Adrenal gland (tissue), 19 donors: ENCODE results near the gene TIGIT. TPM values are rescaled to one million over a fixed set of nuclear protein-coding genes. Genes with fewer than 3 reads are reported as not detected.

ENCODE experiments used
- DNase-seq, 7 donors: peaks; one replicate each; pipeline ENCODE4 v3.0.0-alpha.2; 2019 to 2020
- H3K27ac ChIP-seq, 5 donors: fragments of 200-600 bp; sonication (generic) in 4 of 5; 1 replicate in 3 of 5; 2 replicates in 2 of 5; pipeline versions ENCODE4 v1.5.1 to v1.8.0; 2016 to 2020; ENCODE audit warnings: mild to moderate bottlenecking in 1 of 5
- H3K27me3 ChIP-seq: fragments of 200-600 bp; 2 replicates; pipeline ENCODE4 v1.8.0; 2021
- H3K36me3 ChIP-seq, 2 donors: fragments of 200-600 bp; replicated peaks in 1 of 2; 1 replicate in 1 of 2; 2 replicates in 1 of 2; pipeline versions ENCODE4 v1.5.1 to v1.8.0; 2018 to 2022
- H3K4me1 ChIP-seq, 2 donors: fragments of 200-600 bp; replicated peaks in 1 of 2; 1 replicate in 1 of 2; 2 replicates in 1 of 2; pipeline versions ENCODE4 v1.5.1 to v1.8.0; 2018 to 2021
- H3K4me3 ChIP-seq, 4 donors: fragments of 200-600 bp; sonication (generic) in 3 of 4; one replicate each; pipeline ENCODE4 v1.5.1; 2016 to 2018
- H3K9me3 ChIP-seq, 3 donors: fragments of 200-600 bp; sonication (generic) in 1 of 3; replicated peaks in 1 of 3; 1 replicate in 2 of 3; 2 replicates in 1 of 3; pipeline versions ENCODE4 v1.5.1 to v1.8.0; 2016 to 2021
- POLR2A ChIP-seq, 2 donors: fragments of 450-650 bp; IDR thresholded peaks; one replicate each; pipeline ENCODE4 v1.6.1; 2017; ENCODE audit warnings: antibody characterized with exemption in 2 of 2, mild to moderate bottlenecking in 2 of 2, moderate library complexity in 1 of 2
- WGBS, 4 donors: extraction: QIAGEN DNeasy Blood & Tissue Kit in 2 of 4; methylation state at CpG; one replicate each; pipeline versions ENCODE4 v1.1.5 to v1.1.7; 2013 to 2017; 5-methylcytosine and 5-hydroxymethylcytosine counted together
- intact Hi-C, 2 donors: fragments of 100-400 bp; cut with DNase I; formaldehyde crosslinking; loops; one replicate each; pipeline versions ENCODE4 v1.14.1 to v1.15.0; 2022 to 2023
- long read RNA-seq, 10 donors: library from polyadenylated mRNA in 3 of 10; unstranded in 2 of 10; stranded (forward) in 1 of 10; transcript quantifications; one replicate each; pipeline ENCODE4 v2.0.0 and lab custom pipeline, GENCODE V29; 2021 to 2026
- polyA plus RNA-seq, 3 donors: library from polyadenylated mRNA; stranded (reverse); fragments of 200-250 nt in 2 of 3; fragments of 350-450 nt in 1 of 3; fragmentation: Illumina TruSeq in 1 of 3; extraction: RNeasy Lipid Tissue Mini Kit (QIAGEN cat#74804) in 1 of 3; gene quantifications; one replicate each; pipeline ENCODE4 v1.2.3, GENCODE V29; 2013 to 2014
- total RNA-seq, 9 donors: library from RNA; depleted of rRNA in 4 of 9; stranded (reverse); fragments of >200 nt in 4 of 9; fragments of 120-200 nt in 1 of 9; fragmentation: NEBNext Ultra II Directional in 1 of 9; extraction: Animal tissue kit (Norgen Biotek cat#: 25700) in 1 of 9; gene quantifications; one replicate each; pipeline versions ENCODE4 v1.1.0 to v1.2.4, GENCODE V29; 2013 to 2023
- TF ChIP-seq, protein P1 (sequence below), 6 experiments: fragments of 450-650 bp in 4 of 6; fragments of 200-600 bp in 2 of 6; sonication (generic) in 1 of 6; IDR thresholded peaks; 1 replicate in 5 of 6; 2 replicates in 1 of 6; pipeline versions ENCODE4 v1.5.1 to v1.8.0; 2016 to 2021; ENCODE audit warnings: antibody characterized with exemption in 6 of 6, mild to moderate bottlenecking in 2 of 6, moderate library complexity in 1 of 6
- donor health status: healthy with polysubstance abuse.
- donor health status: Bipolar disorder and iron deficiency.
- donor health status: DM: yes; HTN: yes; CAD: no.
- donor health status: DM: no; HTN: no; CAD: no.
- donor health status: DM: no; HTN: no; CAD: no.
- donor health status: DM: yes; HTN: yes; CAD: no.

Gene TIGIT
- total RNA-seq, result under 1 TPM in 6 of 9 donors, not detected in 3; 0.06 to 0.61 (median 0.25) TPM
- polyA plus RNA-seq, result under 1 TPM; 0.05 to 0.24 (median 0.13) TPM
- long read RNA-seq, donor 1, result 0 reads
- long read RNA-seq, donor 2, result 0 reads
- long read RNA-seq, donor 3, result 0 reads
- long read RNA-seq, donor 4, result 0 reads
- long read RNA-seq, donor 5, result 0 reads
- long read RNA-seq, donor 6, result 0 reads
- long read RNA-seq, donor 7, result 0 reads
- long read RNA-seq, donor 8, result 0 reads
- long read RNA-seq, donor 9, result 0 reads
- long read RNA-seq, donor 10, result 0 reads

DNA sequence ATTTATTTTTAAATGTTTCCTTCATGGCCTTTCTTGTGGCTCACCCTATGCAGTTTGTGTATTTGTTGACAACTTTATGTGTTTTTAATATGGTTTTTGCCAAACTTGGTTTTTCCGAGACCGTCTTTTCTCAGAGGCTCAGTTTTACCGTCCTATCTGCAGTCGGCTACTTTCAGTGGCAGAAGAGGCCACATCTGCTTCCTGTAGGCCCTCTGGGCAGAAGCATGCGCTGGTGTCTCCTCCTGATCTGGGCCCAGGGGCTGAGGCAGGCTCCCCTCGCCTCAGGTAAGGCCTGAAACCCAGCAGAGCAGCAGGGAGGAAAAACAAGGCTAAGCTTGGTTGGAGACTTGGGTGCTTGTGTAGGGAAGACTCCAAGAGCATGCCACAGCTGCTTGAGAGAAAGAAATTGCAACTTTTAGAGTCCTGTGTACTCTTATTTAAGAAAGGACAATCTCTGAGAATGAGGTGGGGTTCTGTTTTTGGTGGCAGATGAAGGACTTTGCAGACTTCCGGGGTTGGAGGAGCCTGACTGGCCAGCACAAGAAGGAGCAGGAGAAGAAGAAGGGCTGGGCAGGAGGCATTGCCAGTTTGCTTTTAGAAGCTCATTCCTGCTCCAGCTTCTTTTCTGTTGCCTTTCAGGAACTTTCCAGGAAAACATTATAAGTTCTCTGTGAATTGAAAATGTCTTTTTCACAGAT lies at the start of gene TIGIT:
Gene TIGIT, plus strand, starts transcription at position 191 of the 698 bp plus-strand sequence. Its CDS starts 34 bp downstream, at position 225.
- Histone ChIP-seq H3K36me3 (no peaks in the 10 kb centered on the region), H3K9me3 (no peaks in the 10 kb centered on the region), H3K27me3 (no peaks in the 10 kb centered on the region), H3K4me1 (no peaks in the 10 kb centered on the region), H3K4me3 (no peak within 1 kb of the TSS), H3K27ac (no peak within 1 kb of the TSS)
- no peak for DNase-seq
- TF ChIP-seq, protein P1, sequence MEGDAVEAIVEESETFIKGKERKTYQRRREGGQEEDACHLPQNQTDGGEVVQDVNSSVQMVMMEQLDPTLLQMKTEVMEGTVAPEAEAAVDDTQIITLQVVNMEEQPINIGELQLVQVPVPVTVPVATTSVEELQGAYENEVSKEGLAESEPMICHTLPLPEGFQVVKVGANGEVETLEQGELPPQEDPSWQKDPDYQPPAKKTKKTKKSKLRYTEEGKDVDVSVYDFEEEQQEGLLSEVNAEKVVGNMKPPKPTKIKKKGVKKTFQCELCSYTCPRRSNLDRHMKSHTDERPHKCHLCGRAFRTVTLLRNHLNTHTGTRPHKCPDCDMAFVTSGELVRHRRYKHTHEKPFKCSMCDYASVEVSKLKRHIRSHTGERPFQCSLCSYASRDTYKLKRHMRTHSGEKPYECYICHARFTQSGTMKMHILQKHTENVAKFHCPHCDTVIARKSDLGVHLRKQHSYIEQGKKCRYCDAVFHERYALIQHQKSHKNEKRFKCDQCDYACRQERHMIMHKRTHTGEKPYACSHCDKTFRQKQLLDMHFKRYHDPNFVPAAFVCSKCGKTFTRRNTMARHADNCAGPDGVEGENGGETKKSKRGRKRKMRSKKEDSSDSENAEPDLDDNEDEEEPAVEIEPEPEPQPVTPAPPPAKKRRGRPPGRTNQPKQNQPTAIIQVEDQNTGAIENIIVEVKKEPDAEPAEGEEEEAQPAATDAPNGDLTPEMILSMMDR (IDR thresholded peaks at IDR 0.05), result no peak
- TF ChIP-seq POLR2A (IDR thresholded peaks at IDR 0.05), result no peak
- intact Hi-C loops, result no loop called here
- WGBS, 4 donors, result 88 to 92% (median 90%) methylated on average over 7 of the region's 7 CpGs

DNA sequence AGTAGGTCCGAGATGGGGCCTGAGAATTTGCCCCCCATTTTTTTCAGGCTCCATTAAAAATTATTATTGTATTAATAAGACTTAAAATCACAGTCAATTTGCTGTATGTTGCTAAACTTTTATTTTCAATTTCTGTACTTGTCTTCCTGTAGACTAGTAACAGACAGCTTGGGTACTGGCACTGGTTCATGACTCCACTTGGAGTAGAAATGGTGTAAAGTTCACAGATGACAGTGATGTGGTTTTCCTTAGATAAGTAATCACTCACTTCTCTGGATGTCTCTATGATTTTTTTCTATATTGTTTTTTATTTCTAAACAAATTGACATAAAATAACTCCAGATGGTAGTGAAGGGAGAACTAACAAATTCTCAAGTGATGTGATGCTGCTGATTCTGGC lies 40.9 kb upstream of the TIGIT start:
- TF ChIP-seq POLR2A (IDR thresholded peaks at IDR 0.05), result no peak
- TF ChIP-seq, protein P1 (IDR thresholded peaks at IDR 0.05), result no peak
- Histone ChIP-seq H3K36me3 (no peaks in the 10 kb centered on the region), H3K4me1 (no peaks in the 10 kb centered on the region), H3K27ac (no peak overlapping the region), H3K4me3 (no peak overlapping the region), H3K27me3 (no peaks in the 10 kb centered on the region), H3K9me3 (no peaks in the 10 kb centered on the region)
- no peak for DNase-seq
- 67 to 83% (median 71%) methylated on average over 1 of the region's 1 CpG for WGBS, 4 donors
- intact Hi-C loops, result no loop called here

DNA sequence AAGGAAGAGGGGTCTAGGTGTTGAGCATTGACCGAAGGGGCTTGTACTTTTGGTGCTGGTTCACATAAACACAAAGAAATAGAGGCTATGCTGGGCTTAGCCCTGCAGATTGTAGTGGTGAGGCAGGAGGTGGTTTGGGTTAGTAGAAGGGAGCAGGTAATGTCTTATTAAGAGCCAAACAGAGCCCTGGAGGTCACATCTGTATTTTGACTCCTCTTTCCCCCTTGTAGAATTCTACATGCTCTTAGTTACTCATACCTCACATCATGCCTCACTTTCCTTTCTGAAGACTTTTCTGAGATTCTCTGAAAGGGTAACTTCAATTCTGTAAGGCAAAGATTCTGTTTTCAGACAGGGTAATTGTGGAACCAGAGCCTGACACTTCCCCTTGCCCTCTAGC lies 40.3 kb upstream of the TIGIT start:
- 64 to 90% (median 89%) methylated on average over 1 of the region's 1 CpG for WGBS, 4 donors
- no peaks in the 10 kb centered on the region for H3K36me3 ChIP-seq

DNA sequence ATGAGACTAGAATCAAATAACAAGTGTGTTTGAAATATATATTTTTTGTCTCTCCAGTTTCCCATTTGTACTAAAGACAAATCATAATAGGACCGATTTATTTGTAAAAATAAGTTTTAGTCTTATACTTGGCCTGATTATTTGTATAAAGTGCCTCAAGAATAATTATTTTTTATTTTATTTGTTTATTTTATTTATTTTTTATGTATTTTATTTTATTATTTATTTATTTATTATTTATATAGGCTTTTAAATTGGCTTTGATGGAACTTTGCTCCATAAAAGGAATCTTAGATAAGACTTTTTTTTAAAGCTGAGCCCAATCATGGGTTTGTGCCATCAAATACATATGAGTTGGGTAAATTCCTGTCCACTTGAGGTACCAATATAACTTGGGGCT lies 34.3 kb upstream of the TIGIT start:
- H3K36me3 ChIP-seq, result no peaks in the 10 kb centered on the region
- H3K4me1 ChIP-seq, result no peaks in the 10 kb centered on the region
- no peak for DNase-seq
- no peaks in the 10 kb centered on the region for H3K27me3 ChIP-seq
- TF ChIP-seq POLR2A (IDR thresholded peaks at IDR 0.05), result no peak
- TF ChIP-seq, protein P1 (IDR thresholded peaks at IDR 0.05), result no peak
- intact Hi-C loops, result no loop called here
- H3K9me3 ChIP-seq, result no peaks in the 10 kb centered on the region
- no peak overlapping the region for H3K4me3 ChIP-seq
- 82 to 100% (median 91%) methylated on average over 1 of the region's 1 CpG for WGBS, 4 donors
- no peak overlapping the region for H3K27ac ChIP-seq

More for the DNA sequence above, 40.3 kb upstream of the TIGIT start:
- no peak for DNase-seq
- intact Hi-C loops, result no loop called here
- TF ChIP-seq, protein P1 (IDR thresholded peaks at IDR 0.05), result no peak
- TF ChIP-seq POLR2A (IDR thresholded peaks at IDR 0.05), result no peak
- no peak overlapping the region for H3K27ac ChIP-seq
- H3K4me1 ChIP-seq, result no peaks in the 10 kb centered on the region
- no peaks in the 10 kb centered on the region for H3K9me3 ChIP-seq
- no peaks in the 10 kb centered on the region for H3K27me3 ChIP-seq
- H3K4me3 ChIP-seq, result no peak overlapping the region
